IPS-18c (cell line): Measurements from ENCODE around the gene KNCN.

ENCODE experiments used
- H3K4me3 ChIP-seq: 2 replicates; pipeline ENCODE4 v1.7.0; 2013; ENCODE audit warnings: low read depth, mild to moderate bottlenecking, low read length, moderate library complexity; ENCODE audit not compliant: insufficient read depth
- H3K9me3 ChIP-seq: one replicate; pipeline ENCODE4 v1.6.1; 2013; ENCODE audit warnings: mild to moderate bottlenecking, low read length, moderate library complexity; ENCODE audit not compliant: control insufficient read depth, insufficient read depth

Gene KNCN

DNA sequence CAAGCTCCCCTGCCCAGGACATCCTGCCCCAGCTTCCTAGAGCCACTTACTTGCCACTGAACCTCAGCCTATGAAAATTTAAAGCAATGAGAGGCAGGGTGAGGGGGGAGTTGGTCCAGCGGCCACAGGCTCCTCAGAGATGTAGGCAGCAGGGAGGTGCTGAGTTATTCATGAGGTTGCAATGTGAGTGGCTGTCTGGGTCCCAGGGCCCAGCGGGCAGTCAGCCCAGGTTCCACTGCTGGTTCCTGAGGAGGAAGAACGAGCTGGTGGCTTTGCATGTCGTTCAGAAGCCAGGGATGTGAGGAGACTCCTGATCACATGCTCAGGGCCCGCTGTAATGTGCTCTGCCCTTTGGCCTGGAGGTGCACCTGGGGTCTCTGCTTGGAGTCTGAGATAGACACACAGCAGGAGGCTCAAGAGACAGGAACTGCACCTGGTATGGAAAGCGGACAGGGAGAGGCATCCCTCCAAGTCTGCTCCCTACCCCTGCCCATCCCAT lies at the start of gene KNCN:
TSS of gene KNCN (minus strand) at position 51 of the 499 bp plus-strand sequence. CDS start 432 bp downstream, outside the sequence.
- no peak within 1 kb of the TSS for H3K4me3 ChIP-seq
- H3K9me3 ChIP-seq: peaks cover 2% of the 10 kb centered on the region

DNA sequence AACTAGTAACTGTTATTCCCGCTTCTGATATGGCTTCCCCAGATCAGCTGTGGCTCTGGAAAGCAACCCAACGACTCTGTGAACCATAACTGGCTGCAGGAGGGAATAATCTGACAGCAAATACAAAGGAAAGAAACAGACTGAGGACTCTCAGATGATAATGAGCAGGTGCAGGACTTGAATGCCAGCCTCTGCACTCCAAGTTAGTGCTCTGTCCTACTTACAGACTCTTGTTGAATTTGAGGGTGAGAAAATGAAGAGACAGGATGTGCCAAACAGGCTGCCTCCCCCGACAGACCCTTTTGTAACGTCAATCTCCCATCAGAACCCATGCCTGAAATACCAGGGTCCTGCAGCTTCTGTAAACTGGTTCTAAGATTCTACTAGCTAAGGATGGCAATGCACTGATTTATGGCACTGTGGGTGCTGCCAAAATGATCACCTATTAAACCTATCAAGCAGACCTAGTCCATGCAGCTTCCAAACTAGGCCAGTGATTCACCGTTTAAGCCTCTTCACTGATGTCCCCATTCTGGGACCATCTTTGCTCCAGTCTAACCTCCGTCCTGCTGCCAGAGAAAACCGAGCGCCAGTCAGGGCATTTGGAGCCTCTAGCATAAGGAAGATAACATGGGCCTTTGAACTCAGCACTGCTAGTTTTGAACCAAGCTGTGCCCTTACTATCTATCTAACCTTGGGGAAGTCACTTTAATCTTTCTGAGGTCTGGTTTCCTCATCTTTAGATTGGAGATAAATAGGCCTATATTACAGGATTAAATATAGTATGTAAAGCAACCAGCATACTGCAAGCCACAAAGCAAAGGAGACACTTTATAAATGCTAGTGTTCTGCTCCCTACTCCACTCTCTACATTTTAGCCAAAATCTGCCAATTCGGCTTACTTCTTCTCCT lies 47.9 kb upstream of the KNCN start:
- no peak overlapping the region for H3K4me3 ChIP-seq

GRCh38 chr1:46596846-46597245 lies 45.4 kb upstream of the KNCN start:
- no peaks in the 10 kb centered on the region for H3K9me3 ChIP-seq
- H3K4me3 ChIP-seq: no peak overlapping the region

More for the DNA sequence above, 47.9 kb upstream of the KNCN start:
- H3K9me3 ChIP-seq: no peaks in the 10 kb centered on the region

DNA sequence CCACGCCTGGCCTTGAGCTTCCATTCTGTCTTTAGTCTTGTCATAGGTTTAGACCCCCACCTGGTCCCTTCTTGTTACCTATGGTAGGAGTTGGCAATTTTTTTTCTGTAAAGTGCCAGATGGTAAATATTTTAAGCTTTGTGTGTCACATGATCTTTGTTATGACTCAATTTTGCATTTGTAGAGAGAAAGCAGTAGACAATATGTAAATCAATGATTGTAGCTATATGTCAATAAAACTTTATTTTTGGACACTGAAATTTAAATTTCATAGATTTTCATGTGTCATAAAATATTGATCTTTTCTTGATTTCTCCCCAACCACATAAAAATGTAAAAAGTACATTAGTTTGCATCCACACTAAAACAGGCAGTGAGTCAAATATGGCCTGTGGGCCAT lies 44.6 kb upstream of the KNCN start:
- Histone ChIP-seq H3K4me3 (no peak overlapping the region), H3K9me3 (no peaks in the 10 kb centered on the region)

- no peak overlapping the region for H3K4me3 ChIP-seq
Observed at GRCh38 chr1:46595127-46595526, 43.7 kb upstream of the KNCN start.

DNA sequence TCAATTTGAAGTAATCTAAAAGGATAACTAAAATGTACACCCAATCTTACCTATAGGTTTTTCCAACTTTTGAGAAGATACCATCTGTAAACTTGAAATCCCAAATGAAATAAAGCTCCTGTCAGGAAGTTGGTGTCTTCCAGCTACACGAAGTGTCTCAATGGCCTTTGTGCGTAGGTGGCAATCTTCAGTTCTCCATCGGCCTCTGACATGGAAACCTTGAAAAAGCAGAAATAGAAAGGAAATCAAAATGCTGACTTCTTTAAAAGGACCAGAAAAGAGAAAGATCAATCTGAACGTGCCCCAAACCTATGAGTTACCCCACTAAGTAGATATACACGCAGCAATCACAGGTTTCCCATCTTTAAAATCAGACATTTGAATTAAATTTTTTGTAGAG lies 42.6 kb upstream of the KNCN start:
- no peak overlapping the region for H3K4me3 ChIP-seq

More at GRCh38 chr1:46595127-46595526, 43.7 kb upstream of the KNCN start:
- H3K9me3 ChIP-seq: no peaks in the 10 kb centered on the region

GRCh38 chr1:46592823-46593222 lies 41.4 kb upstream of the KNCN start:
- Histone ChIP-seq H3K4me3 (no peak overlapping the region), H3K9me3 (no peaks in the 10 kb centered on the region)

More for the DNA sequence above, 42.6 kb upstream of the KNCN start:
- no peaks in the 10 kb centered on the region for H3K9me3 ChIP-seq

GRCh38 chr1:46589529-46589928 lies 38.1 kb upstream of the KNCN start:
- Histone ChIP-seq H3K9me3 (no peaks in the 10 kb centered on the region), H3K4me3 (no peak overlapping the region)

GRCh38 chr1:46587069-46587468 lies 35.6 kb upstream of the KNCN start:
- no peaks in the 10 kb centered on the region for H3K9me3 ChIP-seq
- H3K4me3 ChIP-seq: no peak overlapping the region

GRCh38 chr1:46585312-46585938 lies 34.0 kb upstream of the KNCN start:
- no peak overlapping the region for H3K4me3 ChIP-seq
- H3K9me3 ChIP-seq: no peaks in the 10 kb centered on the region

- H3K4me3 ChIP-seq: no peak overlapping the region
- no peaks in the 10 kb centered on the region for H3K9me3 ChIP-seq
Observed at GRCh38 chr1:46583494-46583893, 32.0 kb upstream of the KNCN start.

- H3K9me3 ChIP-seq: no peaks in the 10 kb centered on the region
- no peak overlapping the region for H3K4me3 ChIP-seq
Observed at GRCh38 chr1:46582972-46583371, 31.5 kb upstream of the KNCN start.

- Histone ChIP-seq H3K4me3 (no peak overlapping the region), H3K9me3 (no peaks in the 10 kb centered on the region)
Observed at GRCh38 chr1:46581681-46582455, 30.4 kb upstream of the KNCN start.

DNA sequence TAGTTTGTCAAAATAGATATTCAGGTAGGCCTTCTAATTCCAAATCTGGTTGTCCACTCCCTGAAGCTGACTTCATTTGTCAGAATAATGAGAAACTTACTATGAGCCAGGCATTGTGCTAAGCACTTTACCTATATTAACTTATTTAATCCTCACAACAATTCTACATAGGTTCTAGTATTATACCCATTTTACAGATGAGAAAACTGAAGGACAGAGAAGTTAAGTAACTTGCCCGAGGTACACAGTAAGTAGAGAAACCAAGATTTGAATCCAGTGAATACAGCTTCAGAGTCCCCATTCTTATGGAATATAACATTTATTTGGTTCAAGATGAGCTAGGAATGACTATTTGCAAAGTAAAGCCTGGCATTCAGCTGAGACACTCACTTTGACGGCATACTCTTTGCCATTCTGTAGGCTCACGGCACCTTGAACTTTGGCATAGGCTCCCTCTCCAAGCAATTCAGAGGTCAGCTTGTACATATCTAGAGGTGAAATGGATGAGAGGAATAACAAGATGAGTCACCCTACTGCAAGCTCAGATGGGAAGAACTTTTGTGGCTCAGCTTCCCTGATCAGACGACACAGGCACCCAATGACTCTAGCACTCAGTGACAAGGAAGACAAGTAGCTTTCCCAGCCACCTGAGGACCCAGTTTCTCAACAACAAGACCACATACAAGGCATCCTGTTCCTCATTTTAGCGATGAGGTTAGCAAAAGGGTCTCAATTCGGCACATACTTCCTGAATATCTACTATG lies 28.9 kb upstream of the KNCN start:
- no peak overlapping the region for H3K4me3 ChIP-seq
- no peaks in the 10 kb centered on the region for H3K9me3 ChIP-seq

DNA sequence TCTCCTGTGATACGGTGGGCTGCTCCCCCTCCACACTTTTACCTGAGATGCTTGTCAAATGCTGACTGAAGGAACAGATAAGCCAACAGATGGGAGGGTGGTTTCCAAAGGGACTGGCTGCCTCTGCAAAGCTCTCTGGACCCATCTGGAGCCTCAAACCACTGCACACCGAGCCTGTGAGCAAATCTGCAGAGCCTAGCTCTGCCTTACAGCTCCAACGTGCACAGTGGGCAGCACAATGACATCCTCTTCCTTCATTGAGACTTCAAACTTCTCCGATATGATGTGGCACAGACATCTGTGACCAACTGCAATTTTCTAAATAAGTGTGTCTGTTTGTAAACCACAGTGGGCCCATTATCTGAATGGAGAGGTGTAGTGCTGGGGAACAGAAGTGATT lies 26.2 kb upstream of the KNCN start:
- Histone ChIP-seq H3K4me3 (no peak overlapping the region), H3K9me3 (no peaks in the 10 kb centered on the region)

DNA sequence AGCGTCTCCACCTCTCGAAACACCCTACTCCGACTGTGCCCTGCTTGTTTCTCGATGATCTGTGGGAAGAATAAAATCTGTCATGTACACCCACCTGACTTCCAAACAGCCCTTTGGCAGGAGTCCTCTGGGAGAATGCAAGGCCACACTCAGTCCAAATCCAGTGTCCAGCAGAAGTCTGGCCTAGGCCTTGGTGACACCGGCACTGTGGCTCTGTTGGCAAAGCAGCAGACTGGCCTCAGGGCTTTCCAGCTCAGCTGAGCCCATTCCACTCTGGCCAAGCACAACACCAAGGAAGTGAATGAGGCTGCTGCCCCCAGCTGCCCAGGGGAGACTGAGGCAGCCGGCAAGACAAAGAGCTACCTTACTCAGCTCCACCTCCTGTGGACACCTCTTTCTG lies 25.1 kb upstream of the KNCN start:
- Histone ChIP-seq H3K9me3 (no peaks in the 10 kb centered on the region), H3K4me3 (no peak overlapping the region)

DNA sequence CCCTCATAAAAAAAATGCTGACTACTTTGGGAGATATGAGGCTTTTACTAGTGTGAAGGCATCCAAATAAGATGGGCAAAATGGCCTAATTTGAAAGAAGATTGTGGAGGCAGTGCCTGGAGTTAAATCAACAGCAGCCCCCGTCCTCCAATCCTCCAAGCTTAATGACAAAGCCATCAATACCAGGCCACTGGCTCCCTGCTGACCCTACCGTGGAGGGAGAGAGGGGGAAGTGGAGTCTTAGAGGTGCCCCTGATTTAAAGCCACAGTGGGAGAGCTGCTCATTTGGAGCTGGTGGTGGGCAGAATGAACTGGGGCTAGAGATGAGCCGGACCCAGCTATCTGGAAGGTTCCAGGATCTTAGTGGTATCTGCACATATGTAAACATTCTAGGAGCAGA lies 24.3 kb upstream of the KNCN start:
- no peaks in the 10 kb centered on the region for H3K9me3 ChIP-seq

More for the DNA sequence above, 24.3 kb upstream of the KNCN start:
- no peak overlapping the region for H3K4me3 ChIP-seq
